MM.1S (cell line): Measurements from ENCODE around the gene NME4.

ENCODE experiments used
- EZH2 ChIP-seq: fragments of 300-600 bp; sonication (generic); optimal IDR thresholded peaks from 2 replicates; pipeline ENCODE3; 2017; ENCODE audit warnings: low read depth, mild to moderate bottlenecking, antibody characterized with exemption, low read length, mixed read lengths
- EZH2phosphoT487 ChIP-seq: fragments of 300-600 bp; sonication (generic); IDR thresholded peaks from 2 replicates; pipeline ENCODE4 v1.6.1; 2018; ENCODE audit warnings: antibody characterized with exemption, low read length
- TF ChIP-seq, protein P1 (sequence below): fragments of 300-600 bp; sonication (generic); IDR thresholded peaks from 2 replicates; pipeline ENCODE4 v1.5.1; 2016; ENCODE audit warnings: antibody characterized with exemption, low read length, mixed read lengths

- TF ChIP-seq EZH2 (no peak), EZH2phosphoT487 (no peak)
- TF ChIP-seq, protein P1, sequence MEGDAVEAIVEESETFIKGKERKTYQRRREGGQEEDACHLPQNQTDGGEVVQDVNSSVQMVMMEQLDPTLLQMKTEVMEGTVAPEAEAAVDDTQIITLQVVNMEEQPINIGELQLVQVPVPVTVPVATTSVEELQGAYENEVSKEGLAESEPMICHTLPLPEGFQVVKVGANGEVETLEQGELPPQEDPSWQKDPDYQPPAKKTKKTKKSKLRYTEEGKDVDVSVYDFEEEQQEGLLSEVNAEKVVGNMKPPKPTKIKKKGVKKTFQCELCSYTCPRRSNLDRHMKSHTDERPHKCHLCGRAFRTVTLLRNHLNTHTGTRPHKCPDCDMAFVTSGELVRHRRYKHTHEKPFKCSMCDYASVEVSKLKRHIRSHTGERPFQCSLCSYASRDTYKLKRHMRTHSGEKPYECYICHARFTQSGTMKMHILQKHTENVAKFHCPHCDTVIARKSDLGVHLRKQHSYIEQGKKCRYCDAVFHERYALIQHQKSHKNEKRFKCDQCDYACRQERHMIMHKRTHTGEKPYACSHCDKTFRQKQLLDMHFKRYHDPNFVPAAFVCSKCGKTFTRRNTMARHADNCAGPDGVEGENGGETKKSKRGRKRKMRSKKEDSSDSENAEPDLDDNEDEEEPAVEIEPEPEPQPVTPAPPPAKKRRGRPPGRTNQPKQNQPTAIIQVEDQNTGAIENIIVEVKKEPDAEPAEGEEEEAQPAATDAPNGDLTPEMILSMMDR = no peak
These were observed 800 bp upstream of the NME4 start for GRCh38 chr16:396199-396598.
